ENCODE results near the gene KCNG2.

The KCNG2 gene

DNA sequence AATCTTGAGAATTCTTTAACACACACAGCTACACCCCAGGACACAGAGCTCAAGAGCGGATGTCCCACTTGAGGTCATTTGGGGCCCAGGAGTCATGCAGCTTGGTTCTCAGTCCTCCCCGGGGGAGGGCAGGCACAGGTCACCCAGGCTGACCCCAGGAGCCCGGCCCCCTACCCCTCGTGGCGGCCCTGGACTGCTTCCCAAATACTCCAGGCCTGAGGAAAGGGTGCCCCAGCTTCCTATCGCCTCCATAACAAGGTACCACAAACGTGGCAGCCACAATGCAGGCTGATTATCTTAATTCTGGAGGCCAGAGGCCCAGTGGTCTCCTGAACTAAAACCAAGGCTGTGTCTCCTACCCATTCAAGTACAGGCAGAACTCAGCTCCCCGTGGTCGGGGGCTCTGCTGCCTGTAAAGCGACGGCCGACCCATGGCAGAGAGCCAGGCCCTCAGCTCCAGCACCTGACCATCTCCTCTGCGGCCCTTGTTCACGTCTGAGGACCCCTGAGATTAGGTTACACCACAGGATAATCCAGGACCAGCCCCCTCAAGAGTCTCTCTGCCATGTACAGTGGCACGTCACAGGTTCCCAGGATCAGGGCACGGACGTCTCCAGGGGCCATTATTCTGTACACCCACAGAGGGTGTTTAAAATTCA lies 143.2 kb downstream of the KCNG2 start (continued):
- TF ChIP-seq, protein P1, sequence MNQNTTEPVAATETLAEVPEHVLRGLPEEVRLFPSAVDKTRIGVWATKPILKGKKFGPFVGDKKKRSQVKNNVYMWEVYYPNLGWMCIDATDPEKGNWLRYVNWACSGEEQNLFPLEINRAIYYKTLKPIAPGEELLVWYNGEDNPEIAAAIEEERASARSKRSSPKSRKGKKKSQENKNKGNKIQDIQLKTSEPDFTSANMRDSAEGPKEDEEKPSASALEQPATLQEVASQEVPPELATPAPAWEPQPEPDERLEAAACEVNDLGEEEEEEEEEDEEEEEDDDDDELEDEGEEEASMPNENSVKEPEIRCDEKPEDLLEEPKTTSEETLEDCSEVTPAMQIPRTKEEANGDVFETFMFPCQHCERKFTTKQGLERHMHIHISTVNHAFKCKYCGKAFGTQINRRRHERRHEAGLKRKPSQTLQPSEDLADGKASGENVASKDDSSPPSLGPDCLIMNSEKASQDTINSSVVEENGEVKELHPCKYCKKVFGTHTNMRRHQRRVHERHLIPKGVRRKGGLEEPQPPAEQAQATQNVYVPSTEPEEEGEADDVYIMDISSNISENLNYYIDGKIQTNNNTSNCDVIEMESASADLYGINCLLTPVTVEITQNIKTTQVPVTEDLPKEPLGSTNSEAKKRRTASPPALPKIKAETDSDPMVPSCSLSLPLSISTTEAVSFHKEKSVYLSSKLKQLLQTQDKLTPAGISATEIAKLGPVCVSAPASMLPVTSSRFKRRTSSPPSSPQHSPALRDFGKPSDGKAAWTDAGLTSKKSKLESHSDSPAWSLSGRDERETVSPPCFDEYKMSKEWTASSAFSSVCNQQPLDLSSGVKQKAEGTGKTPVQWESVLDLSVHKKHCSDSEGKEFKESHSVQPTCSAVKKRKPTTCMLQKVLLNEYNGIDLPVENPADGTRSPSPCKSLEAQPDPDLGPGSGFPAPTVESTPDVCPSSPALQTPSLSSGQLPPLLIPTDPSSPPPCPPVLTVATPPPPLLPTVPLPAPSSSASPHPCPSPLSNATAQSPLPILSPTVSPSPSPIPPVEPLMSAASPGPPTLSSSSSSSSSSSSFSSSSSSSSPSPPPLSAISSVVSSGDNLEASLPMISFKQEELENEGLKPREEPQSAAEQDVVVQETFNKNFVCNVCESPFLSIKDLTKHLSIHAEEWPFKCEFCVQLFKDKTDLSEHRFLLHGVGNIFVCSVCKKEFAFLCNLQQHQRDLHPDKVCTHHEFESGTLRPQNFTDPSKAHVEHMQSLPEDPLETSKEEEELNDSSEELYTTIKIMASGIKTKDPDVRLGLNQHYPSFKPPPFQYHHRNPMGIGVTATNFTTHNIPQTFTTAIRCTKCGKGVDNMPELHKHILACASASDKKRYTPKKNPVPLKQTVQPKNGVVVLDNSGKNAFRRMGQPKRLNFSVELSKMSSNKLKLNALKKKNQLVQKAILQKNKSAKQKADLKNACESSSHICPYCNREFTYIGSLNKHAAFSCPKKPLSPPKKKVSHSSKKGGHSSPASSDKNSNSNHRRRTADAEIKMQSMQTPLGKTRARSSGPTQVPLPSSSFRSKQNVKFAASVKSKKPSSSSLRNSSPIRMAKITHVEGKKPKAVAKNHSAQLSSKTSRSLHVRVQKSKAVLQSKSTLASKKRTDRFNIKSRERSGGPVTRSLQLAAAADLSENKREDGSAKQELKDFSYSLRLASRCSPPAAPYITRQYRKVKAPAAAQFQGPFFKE (tag by site-specific recombination; IDR thresholded peaks at IDR 0.05; ENCODE audit: borderline replicate concordance), result no peak
- TF ChIP-seq SALL2 (tag by site-specific recombination; IDR thresholded peaks at IDR 0.05; ENCODE audit: borderline replicate concordance), result no peak
- TF ChIP-seq ZNF548 (tag by site-specific recombination; IDR thresholded peaks at IDR 0.05), result no peak
- no peak for TF ChIP-seq WT1 (tag by site-specific recombination; IDR thresholded peaks at IDR 0.05)

DNA sequence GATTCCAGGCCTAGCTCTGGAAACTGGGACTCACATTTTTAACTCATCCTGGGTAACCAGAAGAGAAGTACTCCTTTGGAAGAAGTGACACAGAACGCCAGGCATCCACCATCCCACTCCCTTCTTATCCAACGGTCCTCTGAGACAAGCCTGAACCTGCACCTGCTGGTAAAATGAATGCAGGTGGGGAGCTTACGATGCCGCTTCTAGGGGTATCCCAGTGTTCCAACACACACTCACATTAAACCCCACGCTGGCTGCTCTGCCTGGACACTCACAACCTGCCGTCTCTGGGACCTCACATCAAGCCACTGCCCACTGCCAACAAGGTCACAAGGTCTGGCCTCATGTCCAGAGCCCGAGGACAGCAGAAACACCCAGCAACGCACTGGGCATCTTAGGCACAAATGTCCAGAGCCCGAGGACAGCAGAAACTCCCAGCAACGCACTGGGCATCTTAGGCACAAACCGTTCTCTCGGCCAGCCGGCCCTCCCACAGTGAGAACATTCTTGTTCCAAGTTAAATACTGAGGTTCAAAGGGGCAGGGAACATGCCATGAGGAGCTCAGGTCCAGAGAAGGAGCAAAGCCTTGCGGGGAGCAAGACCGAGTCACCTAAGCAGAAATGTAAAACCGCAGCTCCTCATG lies 143.9 kb downstream of the KCNG2 start:
- Histone ChIP-seq H3K9me3 (ENCODE audit: control insufficient read depth, insufficient read depth, low read depth, low read length) (no peaks in the 10 kb centered on the region), H3K4me1 (ENCODE audit: control insufficient read depth, insufficient read depth, low read length) (peaks cover 11% of the 10 kb centered on the region; the same call in 1 of the 2 replicates), H3K36me3 (ENCODE audit: control insufficient read depth in 2 of 2, insufficient read depth in 1 of 2, low read length in 2 of 2) (peaks cover 10 to 37% of the 10 kb centered on the region in 2 experiments), H3K27ac (ENCODE audit: extremely low read depth, low read depth, low read length) (no peak overlapping the region), H3K4me3 (ENCODE audit: low read depth, low read length) (no peak overlapping the region)
- ChIA-PET CTCF (interaction anchor here (0.7 kb wide), 1 partner anchor 264 kb away, joined by 3 read pairs; no protein-coding TSS in a partner anchor), POLR2A (interaction anchor here (0.7 to 1.2 kb wide), 2 partner anchors 8 to 12 kb away, joined by 3 read pairs; no protein-coding TSS in a partner anchor)
- TF ChIP-seq ZNF19 (tag by site-specific recombination; IDR thresholded peaks at IDR 0.05; ENCODE audit: low read depth) (no peak), SALL2 (tag by site-specific recombination; IDR thresholded peaks at IDR 0.05; ENCODE audit: borderline replicate concordance) (no peak), ZNF629 (tag by site-specific recombination; IDR thresholded peaks at IDR 0.05) (no peak), ZSCAN23 (tag by site-specific recombination; IDR thresholded peaks at IDR 0.05) (no peak), ZNF473 (tag by site-specific recombination; IDR thresholded peaks at IDR 0.05) (no peak), ZNF138 (tag by site-specific recombination; IDR thresholded peaks at IDR 0.05; ENCODE audit: borderline replicate concordance) (no peak), PRDM1 (tag by site-specific recombination; IDR thresholded peaks at IDR 0.05) (no peak), ZNF624 (tag by site-specific recombination; IDR thresholded peaks at IDR 0.05) (no peak), ZNF791 (tag by site-specific recombination; IDR thresholded peaks at IDR 0.05) (no peak)
- TF ChIP-seq, protein P2, sequence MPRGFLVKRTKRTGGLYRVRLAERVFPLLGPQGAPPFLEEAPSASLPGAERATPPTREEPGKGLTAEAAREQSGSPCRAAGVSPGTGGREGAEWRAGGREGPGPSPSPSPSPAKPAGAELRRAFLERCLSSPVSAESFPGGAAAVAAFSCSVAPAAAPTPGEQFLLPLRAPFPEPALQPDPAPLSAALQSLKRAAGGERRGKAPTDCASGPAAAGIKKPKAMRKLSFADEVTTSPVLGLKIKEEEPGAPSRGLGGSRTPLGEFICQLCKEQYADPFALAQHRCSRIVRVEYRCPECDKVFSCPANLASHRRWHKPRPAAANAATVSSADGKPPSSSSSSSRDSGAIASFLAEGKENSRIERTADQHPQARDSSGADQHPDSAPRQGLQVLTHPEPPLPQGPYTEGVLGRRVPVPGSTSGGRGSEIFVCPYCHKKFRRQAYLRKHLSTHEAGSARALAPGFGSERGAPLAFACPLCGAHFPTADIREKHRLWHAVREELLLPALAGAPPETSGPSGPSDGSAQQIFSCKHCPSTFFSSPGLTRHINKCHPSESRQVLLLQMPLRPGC (tag by site-specific recombination; IDR thresholded peaks at IDR 0.05), result no peak
- TF ChIP-seq, protein P3, sequence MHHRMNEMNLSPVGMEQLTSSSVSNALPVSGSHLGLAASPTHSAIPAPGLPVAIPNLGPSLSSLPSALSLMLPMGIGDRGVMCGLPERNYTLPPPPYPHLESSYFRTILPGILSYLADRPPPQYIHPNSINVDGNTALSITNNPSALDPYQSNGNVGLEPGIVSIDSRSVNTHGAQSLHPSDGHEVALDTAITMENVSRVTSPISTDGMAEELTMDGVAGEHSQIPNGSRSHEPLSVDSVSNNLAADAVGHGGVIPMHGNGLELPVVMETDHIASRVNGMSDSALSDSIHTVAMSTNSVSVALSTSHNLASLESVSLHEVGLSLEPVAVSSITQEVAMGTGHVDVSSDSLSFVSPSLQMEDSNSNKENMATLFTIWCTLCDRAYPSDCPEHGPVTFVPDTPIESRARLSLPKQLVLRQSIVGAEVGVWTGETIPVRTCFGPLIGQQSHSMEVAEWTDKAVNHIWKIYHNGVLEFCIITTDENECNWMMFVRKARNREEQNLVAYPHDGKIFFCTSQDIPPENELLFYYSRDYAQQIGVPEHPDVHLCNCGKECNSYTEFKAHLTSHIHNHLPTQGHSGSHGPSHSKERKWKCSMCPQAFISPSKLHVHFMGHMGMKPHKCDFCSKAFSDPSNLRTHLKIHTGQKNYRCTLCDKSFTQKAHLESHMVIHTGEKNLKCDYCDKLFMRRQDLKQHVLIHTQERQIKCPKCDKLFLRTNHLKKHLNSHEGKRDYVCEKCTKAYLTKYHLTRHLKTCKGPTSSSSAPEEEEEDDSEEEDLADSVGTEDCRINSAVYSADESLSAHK (tag by site-specific recombination; IDR thresholded peaks at IDR 0.05), result no peak
- TF ChIP-seq, protein P4, sequence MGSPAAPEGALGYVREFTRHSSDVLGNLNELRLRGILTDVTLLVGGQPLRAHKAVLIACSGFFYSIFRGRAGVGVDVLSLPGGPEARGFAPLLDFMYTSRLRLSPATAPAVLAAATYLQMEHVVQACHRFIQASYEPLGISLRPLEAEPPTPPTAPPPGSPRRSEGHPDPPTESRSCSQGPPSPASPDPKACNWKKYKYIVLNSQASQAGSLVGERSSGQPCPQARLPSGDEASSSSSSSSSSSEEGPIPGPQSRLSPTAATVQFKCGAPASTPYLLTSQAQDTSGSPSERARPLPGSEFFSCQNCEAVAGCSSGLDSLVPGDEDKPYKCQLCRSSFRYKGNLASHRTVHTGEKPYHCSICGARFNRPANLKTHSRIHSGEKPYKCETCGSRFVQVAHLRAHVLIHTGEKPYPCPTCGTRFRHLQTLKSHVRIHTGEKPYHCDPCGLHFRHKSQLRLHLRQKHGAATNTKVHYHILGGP (tag by site-specific recombination; IDR thresholded peaks at IDR 0.05), result no peak
- TF ChIP-seq, protein P5, sequence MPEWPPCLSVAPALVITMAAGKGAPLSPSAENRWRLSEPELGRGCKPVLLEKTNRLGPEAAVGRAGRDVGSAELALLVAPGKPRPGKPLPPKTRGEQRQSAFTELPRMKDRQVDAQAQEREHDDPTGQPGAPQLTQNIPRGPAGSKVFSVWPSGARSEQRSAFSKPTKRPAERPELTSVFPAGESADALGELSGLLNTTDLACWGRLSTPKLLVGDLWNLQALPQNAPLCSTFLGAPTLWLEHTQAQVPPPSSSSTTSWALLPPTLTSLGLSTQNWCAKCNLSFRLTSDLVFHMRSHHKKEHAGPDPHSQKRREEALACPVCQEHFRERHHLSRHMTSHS (tag by site-specific recombination; IDR thresholded peaks at IDR 0.05), result no peak
